GM23338 (cell line): ENCODE data around the gene LPP. TPM values are rescaled to one million over a fixed set of nuclear protein-coding genes. Genes with fewer than 3 reads are reported as not detected.

Experiments
- ATAC-seq: fragments of 200-7000 bp; cut with Tn5 transposase; 3 replicates; pipeline ENCODE4 v1.9.1; 2020
- DNase-seq: peaks from one replicate; pipeline ENCODE4 v3.0.0-alpha.2; 2015; ENCODE audit warnings: low spot score
- H2AFZ ChIP-seq: fragments of 200-600 bp; sonication (generic); 2 replicates; pipeline ENCODE4 v1.8.0; 2016; ENCODE audit warnings: antibody characterized with exemption, mild to moderate bottlenecking, moderate library complexity
- H3F3A ChIP-seq: fragments of 200-600 bp; sonication (generic); replicated peaks from 2 replicates; pipeline ENCODE4 v1.8.0; 2017; ENCODE audit warnings: antibody characterized with exemption, mixed run types, low read depth
- H3K27ac ChIP-seq: fragments of 200-600 bp; sonication (generic); 2 replicates; pipeline ENCODE4 v1.6.1; 2016; ENCODE audit warnings: low read depth
- H3K27me3 ChIP-seq: fragments of 200-600 bp; sonication (generic); 2 replicates; pipeline ENCODE4 v1.8.0; 2016; ENCODE audit warnings: mild to moderate bottlenecking, mixed run types, moderate library complexity; ENCODE audit not compliant: insufficient read depth
- H3K36me3 ChIP-seq: fragments of 200-600 bp; sonication (generic); 2 replicates; pipeline ENCODE4 v1.8.0; 2016; ENCODE audit warnings: mild to moderate bottlenecking; ENCODE audit not compliant: insufficient read depth
- H3K4me1 ChIP-seq: fragments of 200-600 bp; sonication (generic); 2 replicates; pipeline ENCODE4 v1.8.0; 2016; ENCODE audit warnings: mild to moderate bottlenecking, moderate library complexity; ENCODE audit not compliant: insufficient read depth
- H3K4me2 ChIP-seq: fragments of 200-600 bp; sonication (generic); 2 replicates; pipeline ENCODE4 v1.7.1; 2017; ENCODE audit warnings: mixed run types
- H3K4me3 ChIP-seq: fragments of 200-600 bp; sonication (generic); 2 replicates; pipeline ENCODE4 v1.6.1; 2016; ENCODE audit warnings: mixed run types
- H3K79me2 ChIP-seq: fragments of 200-600 bp; sonication (generic); replicated peaks from 2 replicates; pipeline ENCODE4 v1.8.0; 2017; ENCODE audit warnings: mild to moderate bottlenecking; ENCODE audit not compliant: insufficient read depth
- H3K9me2 ChIP-seq: fragments of 200-600 bp; sonication (generic); 2 replicates; pipeline ENCODE4 v1.8.0; 2017; ENCODE audit not compliant: insufficient read depth
- H4K20me1 ChIP-seq: fragments of 200-600 bp; sonication (generic); replicated peaks from 2 replicates; pipeline ENCODE4 v1.8.0; 2017; ENCODE audit warnings: mild to moderate bottlenecking; ENCODE audit not compliant: insufficient read depth
- H3K27ac Mint-ChIP-seq: 2 replicates; pipeline ENCODE4 v1.8.0; 2020; ENCODE audit warnings: inconsistent platforms, mild to moderate bottlenecking, moderate library complexity, mixed read lengths
- H3K27me3 Mint-ChIP-seq: 3 replicates; pipeline ENCODE4 v1.8.0; 2022; ENCODE audit warnings: low read depth, mild to moderate bottlenecking, moderate library complexity, mixed read lengths, inconsistent platforms; ENCODE audit not compliant: insufficient read depth, poor library complexity
- H3K36me3 Mint-ChIP-seq: 3 replicates; pipeline ENCODE4 v1.8.0; 2021; ENCODE audit warnings: low read depth, mild to moderate bottlenecking, inconsistent platforms, moderate library complexity, mixed read lengths
- H3K4me1 Mint-ChIP-seq: 3 replicates; pipeline ENCODE4 v1.8.0; 2020; ENCODE audit warnings: mild to moderate bottlenecking, inconsistent platforms, mixed read lengths
- H3K4me3 Mint-ChIP-seq: 3 replicates; pipeline ENCODE4 v1.8.0; 2021; ENCODE audit warnings: moderate library complexity, mild to moderate bottlenecking, inconsistent platforms, mixed read lengths
- H3K9me3 Mint-ChIP-seq: 3 replicates; pipeline ENCODE4 v1.8.0; 2020; ENCODE audit warnings: moderate library complexity, mild to moderate bottlenecking, inconsistent platforms, mixed read lengths
- CREB1 ChIP-seq: fragments of 250-450 bp; sonication (Bioruptor Pico); IDR thresholded peaks from 2 replicates; pipeline ENCODE4 v1.5.0; 2020; ENCODE audit warnings: low read depth, mild to moderate bottlenecking, moderate library complexity
- EZH2phosphoT487 ChIP-seq: fragments of 200-600 bp; sonication (generic); IDR thresholded peaks from one replicate; pipeline ENCODE4 v1.8.1; 2018; ENCODE audit warnings: antibody characterized with exemption; ENCODE audit not compliant: unreplicated experiment
- NANOG ChIP-seq: IDR thresholded peaks from 2 replicates; pipeline ENCODE4 v1.6.1; 2016; ENCODE audit warnings: antibody characterized with exemption, borderline replicate concordance
- POLR2AphosphoS5 ChIP-seq: IDR thresholded peaks from 2 replicates; pipeline ENCODE4 v1.6.1; 2016; ENCODE audit warnings: antibody characterized with exemption, low read depth
- STAT1 ChIP-seq: IDR thresholded peaks from one replicate; pipeline ENCODE4 v1.6.1; 2016; ENCODE audit warnings: antibody characterized with exemption; ENCODE audit not compliant: unreplicated experiment
- ZNF114 ChIP-seq: fragments of 250-450 bp; sonication (Bioruptor Pico); IDR thresholded peaks from 2 replicates; pipeline ENCODE4 v1.5.0; 2020; ENCODE audit warnings: mild to moderate bottlenecking, moderate library complexity
- ZNF331 ChIP-seq: fragments of 250-450 bp; sonication (Bioruptor Pico); IDR thresholded peaks from 2 replicates; pipeline ENCODE4 v1.5.0; 2020; ENCODE audit warnings: low read depth, mild to moderate bottlenecking, moderate library complexity
- polyA plus RNA-seq: library from polyadenylated mRNA; unstranded; fragments of >200 nt; fragmentation: Nextera tagmentation; extraction: Ambion mirVana; gene quantifications from 2 replicates; pipeline ENCODE4 v1.2.1, GENCODE V29; 2016
- total RNA-seq: library from RNA; depleted of rRNA; stranded (reverse); fragments of >200 nt; shearing (Covaris generic); gene quantifications from 2 replicates; pipeline ENCODE4 v1.2.3, GENCODE V29; 2014
- TF ChIP-seq, protein P1 (sequence below): fragments of 250-450 bp; sonication (Bioruptor Pico); IDR thresholded peaks from 2 replicates; pipeline ENCODE4 v1.5.0; 2020; ENCODE audit warnings: mild to moderate bottlenecking, moderate library complexity
- TF ChIP-seq, protein P2 (sequence below): IDR thresholded peaks from 2 replicates; pipeline ENCODE4 v1.6.1; 2016; ENCODE audit warnings: antibody characterized with exemption

The LPP gene
- total and polyA plus RNA-seq, 2 experiments from 2014 or later, result 23.0 to 35.2 TPM

DNA sequence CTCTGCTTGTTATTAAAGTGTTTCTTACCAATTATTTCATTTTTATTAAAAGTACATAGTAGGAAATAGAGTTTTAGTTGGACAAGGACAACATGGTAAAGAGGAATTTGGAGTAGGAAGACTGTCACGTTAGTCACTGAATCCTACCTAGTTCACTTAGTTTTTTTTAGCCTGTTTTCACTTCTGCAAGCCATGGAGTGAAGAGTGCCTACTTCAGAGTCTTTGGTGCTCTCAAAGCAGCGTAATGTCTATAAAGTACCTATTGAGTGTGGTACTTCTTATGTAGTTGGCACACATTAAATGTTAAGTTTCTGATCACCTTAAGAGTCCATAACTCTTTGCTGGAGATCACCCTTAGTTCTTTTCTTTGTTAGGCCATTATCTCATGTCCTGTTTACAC is 78.7 kb downstream of the LPP start (continued):
- TF ChIP-seq, protein P1, sequence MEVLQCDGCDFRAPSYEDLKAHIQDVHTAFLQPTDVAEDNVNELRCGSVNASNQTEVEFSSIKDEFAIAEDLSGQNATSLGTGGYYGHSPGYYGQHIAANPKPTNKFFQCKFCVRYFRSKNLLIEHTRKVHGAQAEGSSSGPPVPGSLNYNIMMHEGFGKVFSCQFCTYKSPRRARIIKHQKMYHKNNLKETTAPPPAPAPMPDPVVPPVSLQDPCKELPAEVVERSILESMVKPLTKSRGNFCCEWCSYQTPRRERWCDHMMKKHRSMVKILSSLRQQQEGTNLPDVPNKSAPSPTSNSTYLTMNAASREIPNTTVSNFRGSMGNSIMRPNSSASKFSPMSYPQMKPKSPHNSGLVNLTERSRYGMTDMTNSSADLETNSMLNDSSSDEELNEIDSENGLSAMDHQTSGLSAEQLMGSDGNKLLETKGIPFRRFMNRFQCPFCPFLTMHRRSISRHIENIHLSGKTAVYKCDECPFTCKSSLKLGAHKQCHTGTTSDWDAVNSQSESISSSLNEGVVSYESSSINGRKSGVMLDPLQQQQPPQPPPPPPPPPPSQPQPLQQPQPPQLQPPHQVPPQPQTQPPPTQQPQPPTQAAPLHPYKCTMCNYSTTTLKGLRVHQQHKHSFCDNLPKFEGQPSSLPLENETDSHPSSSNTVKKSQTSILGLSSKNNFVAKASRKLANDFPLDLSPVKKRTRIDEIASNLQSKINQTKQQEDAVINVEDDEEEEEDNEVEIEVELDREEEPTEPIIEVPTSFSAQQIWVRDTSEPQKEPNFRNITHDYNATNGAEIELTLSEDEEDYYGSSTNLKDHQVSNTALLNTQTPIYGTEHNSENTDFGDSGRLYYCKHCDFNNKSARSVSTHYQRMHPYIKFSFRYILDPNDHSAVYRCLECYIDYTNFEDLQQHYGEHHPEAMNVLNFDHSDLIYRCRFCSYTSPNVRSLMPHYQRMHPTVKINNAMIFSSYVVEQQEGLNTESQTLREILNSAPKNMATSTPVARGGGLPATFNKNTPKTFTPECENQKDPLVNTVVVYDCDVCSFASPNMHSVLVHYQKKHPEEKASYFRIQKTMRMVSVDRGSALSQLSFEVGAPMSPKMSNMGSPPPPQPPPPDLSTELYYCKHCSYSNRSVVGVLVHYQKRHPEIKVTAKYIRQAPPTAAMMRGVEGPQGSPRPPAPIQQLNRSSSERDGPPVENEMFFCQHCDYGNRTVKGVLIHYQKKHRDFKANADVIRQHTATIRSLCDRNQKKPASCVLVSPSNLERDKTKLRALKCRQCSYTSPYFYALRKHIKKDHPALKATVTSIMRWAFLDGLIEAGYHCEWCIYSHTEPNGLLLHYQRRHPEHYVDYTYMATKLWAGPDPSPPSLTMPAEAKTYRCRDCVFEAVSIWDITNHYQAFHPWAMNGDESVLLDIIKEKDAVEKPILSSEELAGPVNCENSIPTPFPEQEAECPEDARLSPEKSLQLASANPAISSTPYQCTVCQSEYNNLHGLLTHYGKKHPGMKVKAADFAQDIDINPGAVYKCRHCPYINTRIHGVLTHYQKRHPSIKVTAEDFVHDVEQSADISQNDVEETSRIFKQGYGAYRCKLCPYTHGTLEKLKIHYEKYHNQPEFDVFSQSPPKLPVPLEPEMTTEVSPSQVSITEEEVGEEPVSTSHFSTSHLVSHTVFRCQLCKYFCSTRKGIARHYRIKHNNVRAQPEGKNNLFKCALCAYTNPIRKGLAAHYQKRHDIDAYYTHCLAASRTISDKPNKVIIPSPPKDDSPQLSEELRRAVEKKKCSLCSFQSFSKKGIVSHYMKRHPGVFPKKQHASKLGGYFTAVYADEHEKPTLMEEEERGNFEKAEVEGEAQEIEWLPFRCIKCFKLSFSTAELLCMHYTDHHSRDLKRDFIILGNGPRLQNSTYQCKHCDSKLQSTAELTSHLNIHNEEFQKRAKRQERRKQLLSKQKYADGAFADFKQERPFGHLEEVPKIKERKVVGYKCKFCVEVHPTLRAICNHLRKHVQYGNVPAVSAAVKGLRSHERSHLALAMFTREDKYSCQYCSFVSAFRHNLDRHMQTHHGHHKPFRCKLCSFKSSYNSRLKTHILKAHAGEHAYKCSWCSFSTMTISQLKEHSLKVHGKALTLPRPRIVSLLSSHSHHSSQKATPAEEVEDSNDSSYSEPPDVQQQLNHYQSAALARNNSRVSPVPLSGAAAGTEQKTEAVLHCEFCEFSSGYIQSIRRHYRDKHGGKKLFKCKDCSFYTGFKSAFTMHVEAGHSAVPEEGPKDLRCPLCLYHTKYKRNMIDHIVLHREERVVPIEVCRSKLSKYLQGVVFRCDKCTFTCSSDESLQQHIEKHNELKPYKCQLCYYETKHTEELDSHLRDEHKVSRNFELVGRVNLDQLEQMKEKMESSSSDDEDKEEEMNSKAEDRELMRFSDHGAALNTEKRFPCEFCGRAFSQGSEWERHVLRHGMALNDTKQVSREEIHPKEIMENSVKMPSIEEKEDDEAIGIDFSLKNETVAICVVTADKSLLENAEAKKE (CRISPR knock-in tag), result no peak

DNA sequence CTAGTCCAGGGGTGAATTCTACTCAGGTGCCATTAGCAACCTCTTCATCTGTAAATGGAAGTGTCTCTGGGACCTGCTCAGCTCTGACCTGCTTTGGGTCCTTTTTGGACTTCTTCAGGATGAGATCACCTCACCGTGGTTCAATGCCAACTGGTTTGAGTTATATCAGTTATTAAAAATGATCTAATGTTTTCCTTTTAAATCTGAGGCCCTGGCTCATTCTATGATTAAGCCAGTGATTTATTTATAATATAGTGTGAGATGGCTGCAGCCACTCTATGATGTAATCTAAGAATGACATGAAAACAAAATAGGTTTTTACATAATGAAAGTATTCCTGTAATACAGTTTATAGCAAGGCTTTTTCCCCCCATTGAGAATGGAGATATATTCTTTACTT is 79.4 kb downstream of the LPP start:
- no peak overlapping the region for H3K4me3 ChIP-seq
- peaks cover 5% of the 10 kb centered on the region; the same call in 1 of the 2 replicates for H3K9me2 ChIP-seq
- H3K27me3 Mint-ChIP-seq, result peaks cover 2% of the 10 kb centered on the region
- no peaks in the 10 kb centered on the region for H3K9me3 Mint-ChIP-seq
- DNase-seq (no peak), ATAC-seq (no peak)
- no peak overlapping the region for H3K27ac ChIP-seq
- H4K20me1 ChIP-seq, result no peaks in the 10 kb centered on the region
- no peaks in the 10 kb centered on the region; the same call in 1 of the 2 replicates for H3K36me3 ChIP-seq
- no peaks in the 10 kb centered on the region for H3K27me3 ChIP-seq
- peaks cover 10% of the 10 kb centered on the region; the same call in 2 of the 3 replicates for H3K4me1 Mint-ChIP-seq
- H3K4me2 ChIP-seq, result no peak overlapping the region
- H3K4me1 ChIP-seq, result no peaks in the 10 kb centered on the region
- no peak overlapping the region for H2AFZ ChIP-seq
- peaks cover 18% of the 10 kb centered on the region; the same call in 1 of the 2 replicates for H3K79me2 ChIP-seq
- no peaks in the 10 kb centered on the region for H3F3A ChIP-seq
- H3K4me3 Mint-ChIP-seq, result no peak overlapping the region
- no peaks in the 10 kb centered on the region for H3K36me3 Mint-ChIP-seq
- H3K27ac Mint-ChIP-seq, result no peak overlapping the region
- TF ChIP-seq STAT1 (no peak), ZNF331 (CRISPR knock-in tag) (no peak), CREB1 (CRISPR knock-in tag) (no peak), ZNF114 (CRISPR knock-in tag) (no peak), EZH2phosphoT487 (no peak), POLR2AphosphoS5 (no peak), NANOG (no peak)
- TF ChIP-seq, protein P2, sequence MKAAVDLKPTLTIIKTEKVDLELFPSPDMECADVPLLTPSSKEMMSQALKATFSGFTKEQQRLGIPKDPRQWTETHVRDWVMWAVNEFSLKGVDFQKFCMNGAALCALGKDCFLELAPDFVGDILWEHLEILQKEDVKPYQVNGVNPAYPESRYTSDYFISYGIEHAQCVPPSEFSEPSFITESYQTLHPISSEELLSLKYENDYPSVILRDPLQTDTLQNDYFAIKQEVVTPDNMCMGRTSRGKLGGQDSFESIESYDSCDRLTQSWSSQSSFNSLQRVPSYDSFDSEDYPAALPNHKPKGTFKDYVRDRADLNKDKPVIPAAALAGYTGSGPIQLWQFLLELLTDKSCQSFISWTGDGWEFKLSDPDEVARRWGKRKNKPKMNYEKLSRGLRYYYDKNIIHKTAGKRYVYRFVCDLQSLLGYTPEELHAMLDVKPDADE, result no peak
- TF ChIP-seq, protein P1 (CRISPR knock-in tag), result no peak
